Natural killer cell treated with Interleukin-12 subunit alpha and Interleukin-12 subunit beta and Interleukin-15 and Interleukin-18, amount 100 ng/mL, for 72 hours (primary cell): ENCODE measurements around the gene INHBE. TPM values are rescaled to one million over a fixed set of nuclear protein-coding genes. Genes with fewer than 3 reads are reported as not detected.
"Not testable (repeated sequence)": the region's sequence is repeated elsewhere in the genome, so short reads cannot be mapped to it uniquely, and the experiment has no call there.

Experiments used
- ATAC-seq, 2 donors: fragments of 150-1000 bp; cut with Tn5 transposase in 1 of 2; sonication (Bioruptor Pico), chemical (Tn5 transposase) in 1 of 2; 2 replicates each; pipeline ENCODE4 v1.10.0; 2021
- DNase-seq: peaks from one replicate; pipeline ENCODE4 v3.0.0; 2022; ENCODE audit warnings: low spot score
- H3K27ac Mint-ChIP-seq, 2 donors: 1 replicate in 1 of 2; 2 replicates in 1 of 2; pipeline ENCODE4 v1.8.0; 2022; ENCODE audit warnings: mixed read lengths in 2 of 2, mild to moderate bottlenecking in 1 of 2, moderate library complexity in 1 of 2
- H3K27me3 Mint-ChIP-seq, 2 donors: 1 replicate in 1 of 2; 2 replicates in 1 of 2; pipeline ENCODE4 v1.8.0; 2022; ENCODE audit warnings: mixed read lengths in 2 of 2
- H3K36me3 Mint-ChIP-seq: one replicate; pipeline ENCODE4 v1.8.0; 2022; ENCODE audit warnings: mixed read lengths
- H3K4me1 Mint-ChIP-seq, 2 donors: 1 replicate in 1 of 2; 2 replicates in 1 of 2; pipeline ENCODE4 v1.8.0; 2022; ENCODE audit warnings: low read depth in 2 of 2, mixed read lengths in 2 of 2, mild to moderate bottlenecking in 1 of 2
- H3K4me3 Mint-ChIP-seq: one replicate; pipeline ENCODE4 v1.8.0; 2022; ENCODE audit warnings: mixed read lengths
- H3K9me3 Mint-ChIP-seq: 2 replicates; pipeline ENCODE4 v1.8.0; 2022; ENCODE audit warnings: mixed read lengths
- total RNA-seq, 2 donors: library from RNA; stranded (reverse); gene quantifications; one replicate each; pipeline ENCODE4 v1.2.3, GENCODE V29; 2022

The INHBE gene
- under 1 TPM in 1 of 2 donors, not detected in 1; 0.45 TPM for total RNA-seq

DNA sequence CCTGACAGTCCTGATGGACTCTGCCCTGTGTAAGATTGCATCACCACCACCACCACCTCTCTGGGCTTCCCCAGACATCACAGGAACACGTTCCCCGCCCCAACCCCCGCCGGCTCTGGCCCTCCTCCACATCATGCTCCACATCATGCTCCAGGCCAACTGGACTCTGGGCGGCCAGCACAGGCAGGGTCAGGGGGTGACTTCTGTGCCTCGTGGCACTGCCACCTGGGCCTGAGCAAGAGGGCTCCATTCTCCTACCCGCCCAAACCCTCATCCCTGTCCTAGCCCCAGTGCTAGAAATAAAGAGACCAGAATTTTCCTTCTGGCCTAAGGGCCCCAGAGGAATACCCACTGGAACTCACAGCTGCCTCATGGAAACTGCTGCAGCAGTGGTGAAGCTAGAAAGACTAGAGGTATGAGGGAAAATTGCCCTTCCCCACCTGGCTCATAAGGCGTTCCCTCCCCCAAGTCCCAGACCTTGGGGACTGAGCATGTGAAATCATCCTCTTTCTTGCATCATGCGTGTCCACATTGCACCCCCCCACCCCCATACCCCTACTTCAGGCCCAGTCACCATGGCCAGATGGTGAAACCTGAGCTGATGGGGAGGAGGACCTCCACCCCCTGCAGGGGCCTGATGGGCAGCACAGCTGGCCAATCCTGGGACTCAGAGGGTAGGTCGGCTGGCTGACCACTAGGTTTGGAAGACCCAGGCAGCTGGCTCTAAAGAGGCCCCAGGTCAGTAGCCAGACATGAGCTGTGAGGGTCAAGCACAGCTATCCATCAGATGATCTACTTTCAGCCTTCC, at the start of gene INHBE:
INHBE (plus strand) TSS at position 742 of the 808 bp plus-strand sequence. CDS start 230 bp downstream, outside the sequence.
- Mint-ChIP-seq H3K4me3 (peak within 1 kb of the TSS; percentile 42), H3K27me3 (peaks cover 0 to 6% of the 10 kb centered on the region in 2 donors), H3K9me3 (no peaks in the 10 kb centered on the region), H3K4me1 (peaks cover 17 to 19% of the 10 kb centered on the region in 2 donors), H3K36me3 (no peaks in the 10 kb centered on the region), H3K27ac (peak within 1 kb of the TSS in 1 of 2 donors; percentile 14)
- ATAC-seq (no peak), DNase-seq (no peak)

GRCh38 chr12:57410534-57410933, 44.6 kb upstream of the INHBE start:
- Mint-ChIP-seq H3K4me1 (peaks cover 5 to 6% of the 10 kb centered on the region in 2 donors), H3K27ac (no peak overlapping the region), H3K9me3 (no peaks in the 10 kb centered on the region), H3K27me3 (no peaks in the 10 kb centered on the region), H3K36me3 (no peaks in the 10 kb centered on the region), H3K4me3 (no peak overlapping the region)
- DNase-seq (no peak), ATAC-seq (no peak)

- peaks cover 11 to 16% of the 10 kb centered on the region in 2 donors for H3K4me1 Mint-ChIP-seq
- not testable (repeated sequence) for H3K4me3 Mint-ChIP-seq, DNase-seq, H3K36me3 Mint-ChIP-seq, ATAC-seq, H3K27ac Mint-ChIP-seq, H3K27me3 Mint-ChIP-seq, H3K9me3 Mint-ChIP-seq
Measured at GRCh38 chr12:57414160-57414559, 40.9 kb upstream of the INHBE start.

GRCh38 chr12:57415088-57415487, 40.0 kb upstream of the INHBE start:
- H3K27me3 Mint-ChIP-seq, result no peaks in the 10 kb centered on the region
- H3K36me3 Mint-ChIP-seq, result no peaks in the 10 kb centered on the region
- peaks cover 16 to 22% of the 10 kb centered on the region in 2 donors for H3K4me1 Mint-ChIP-seq

GRCh38 chr12:57416039-57416996, 38.8 kb upstream of the INHBE start:
- DNase-seq, result no peak
- Mint-ChIP-seq H3K36me3 (no peaks in the 10 kb centered on the region), H3K27ac (no peak overlapping the region), H3K27me3 (no peaks in the 10 kb centered on the region), H3K4me1 (peaks cover 20 to 33% of the 10 kb centered on the region in 2 donors), H3K4me3 (no peak overlapping the region), H3K9me3 (no peaks in the 10 kb centered on the region)
- ATAC-seq, result no peak

More at GRCh38 chr12:57415088-57415487, 40.0 kb upstream of the INHBE start:
- Mint-ChIP-seq H3K27ac (no peak overlapping the region), H3K4me3 (no peak overlapping the region), H3K9me3 (no peaks in the 10 kb centered on the region)
- ATAC-seq, result no peak
- DNase-seq, result no peak

DNA sequence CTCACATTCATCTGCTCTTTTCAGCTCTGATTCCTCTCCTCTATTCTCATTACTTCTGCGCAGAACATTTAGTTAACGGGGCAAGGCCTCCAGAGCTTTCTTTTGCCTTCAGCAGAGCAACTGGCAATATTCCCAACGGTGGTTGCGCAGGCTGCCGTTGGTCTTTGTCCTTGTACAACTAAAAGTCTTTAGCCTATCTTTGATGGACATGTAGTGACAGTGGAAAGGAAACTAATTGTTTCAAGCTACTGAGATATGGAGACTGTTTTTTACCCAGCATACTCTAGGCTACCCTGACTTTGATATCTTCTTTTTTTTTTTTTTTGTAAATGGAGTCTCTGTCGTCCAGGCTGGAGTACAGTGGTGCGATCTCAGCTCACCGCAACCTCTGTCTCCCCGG, 36.9 kb upstream of the INHBE start:
- H3K27me3 Mint-ChIP-seq, result no peaks in the 10 kb centered on the region
- no peak overlapping the region for H3K4me3 Mint-ChIP-seq
- H3K27ac Mint-ChIP-seq, result no peak overlapping the region

GRCh38 chr12:57419495-57419894, 35.6 kb upstream of the INHBE start:
- H3K27me3 Mint-ChIP-seq, result no peaks in the 10 kb centered on the region

More for the DNA sequence above, 36.9 kb upstream of the INHBE start:
- H3K9me3 Mint-ChIP-seq, result no peaks in the 10 kb centered on the region
- no peak for DNase-seq
- no peaks in the 10 kb centered on the region for H3K36me3 Mint-ChIP-seq
- no peak for ATAC-seq
- H3K4me1 Mint-ChIP-seq, result peaks cover 23 to 33% of the 10 kb centered on the region in 2 donors

GRCh38 chr12:57420482-57420881, 34.6 kb upstream of the INHBE start:
- Mint-ChIP-seq H3K4me3 (no peak overlapping the region), H3K36me3 (no peaks in the 10 kb centered on the region), H3K27me3 (no peaks in the 10 kb centered on the region), H3K9me3 (no peaks in the 10 kb centered on the region), H3K27ac (peak overlapping the region in 1 of 2 donors; percentile 1), H3K4me1 (peaks cover 26 to 33% of the 10 kb centered on the region in 2 donors)
- ATAC-seq (no peak), DNase-seq (no peak)

More at GRCh38 chr12:57419495-57419894, 35.6 kb upstream of the INHBE start:
- H3K4me1 Mint-ChIP-seq, result peaks cover 26 to 36% of the 10 kb centered on the region in 2 donors
- ATAC-seq (no peak), DNase-seq (no peak)
- H3K36me3 Mint-ChIP-seq, result no peaks in the 10 kb centered on the region
- no peak overlapping the region for H3K4me3 Mint-ChIP-seq
- H3K27ac Mint-ChIP-seq, result no peak overlapping the region
- H3K9me3 Mint-ChIP-seq, result no peaks in the 10 kb centered on the region

GRCh38 chr12:57426948-57427347, 28.2 kb upstream of the INHBE start:
- H3K27ac Mint-ChIP-seq, result peak overlapping the region; percentile 6 to 46
- not testable (repeated sequence) for DNase-seq, H3K4me3 Mint-ChIP-seq, H3K36me3 Mint-ChIP-seq, H3K9me3 Mint-ChIP-seq, H3K27me3 Mint-ChIP-seq, ATAC-seq
- H3K4me1 Mint-ChIP-seq, result peaks cover 30 to 32% of the 10 kb centered on the region in 2 donors

DNA sequence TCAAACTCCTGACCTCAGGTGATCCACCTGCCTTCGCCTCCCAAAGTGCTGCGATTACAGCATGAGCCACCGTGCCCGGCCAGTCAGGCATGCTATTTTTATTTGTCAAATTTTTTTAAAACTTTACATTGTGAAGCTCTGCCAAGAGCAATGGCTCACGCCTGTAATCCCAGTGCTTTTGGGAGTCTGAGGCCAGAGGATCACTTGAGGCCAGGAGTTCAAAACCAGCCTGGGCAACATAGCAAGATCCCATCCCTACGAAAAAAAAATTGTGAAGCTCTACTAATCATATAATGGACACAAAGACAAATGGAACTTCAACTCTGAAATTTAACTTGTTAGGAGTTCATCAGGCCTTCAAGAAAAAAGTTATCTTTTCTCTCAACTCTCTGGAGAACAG, 26.1 kb upstream of the INHBE start:
- no peaks in the 10 kb centered on the region for H3K9me3 Mint-ChIP-seq
- no peak for ATAC-seq
- no peaks in the 10 kb centered on the region for H3K36me3 Mint-ChIP-seq
- peak overlapping the region; percentile 100 for H3K27ac Mint-ChIP-seq
- peak overlapping the region; percentile 95 for H3K4me3 Mint-ChIP-seq
- H3K4me1 Mint-ChIP-seq, result peaks cover 27 to 32% of the 10 kb centered on the region in 2 donors
- H3K27me3 Mint-ChIP-seq, result no peaks in the 10 kb centered on the region
- no peak for DNase-seq

GRCh38 chr12:57429473-57430111, 25.5 kb upstream of the INHBE start:
- ATAC-seq (no peak), DNase-seq (no peak)
- Mint-ChIP-seq H3K27ac (peak overlapping the region; percentile 100), H3K9me3 (no peaks in the 10 kb centered on the region), H3K27me3 (no peaks in the 10 kb centered on the region), H3K4me1 (peaks cover 27 to 31% of the 10 kb centered on the region in 2 donors), H3K4me3 (peak overlapping the region; percentile 95), H3K36me3 (no peaks in the 10 kb centered on the region)

DNA sequence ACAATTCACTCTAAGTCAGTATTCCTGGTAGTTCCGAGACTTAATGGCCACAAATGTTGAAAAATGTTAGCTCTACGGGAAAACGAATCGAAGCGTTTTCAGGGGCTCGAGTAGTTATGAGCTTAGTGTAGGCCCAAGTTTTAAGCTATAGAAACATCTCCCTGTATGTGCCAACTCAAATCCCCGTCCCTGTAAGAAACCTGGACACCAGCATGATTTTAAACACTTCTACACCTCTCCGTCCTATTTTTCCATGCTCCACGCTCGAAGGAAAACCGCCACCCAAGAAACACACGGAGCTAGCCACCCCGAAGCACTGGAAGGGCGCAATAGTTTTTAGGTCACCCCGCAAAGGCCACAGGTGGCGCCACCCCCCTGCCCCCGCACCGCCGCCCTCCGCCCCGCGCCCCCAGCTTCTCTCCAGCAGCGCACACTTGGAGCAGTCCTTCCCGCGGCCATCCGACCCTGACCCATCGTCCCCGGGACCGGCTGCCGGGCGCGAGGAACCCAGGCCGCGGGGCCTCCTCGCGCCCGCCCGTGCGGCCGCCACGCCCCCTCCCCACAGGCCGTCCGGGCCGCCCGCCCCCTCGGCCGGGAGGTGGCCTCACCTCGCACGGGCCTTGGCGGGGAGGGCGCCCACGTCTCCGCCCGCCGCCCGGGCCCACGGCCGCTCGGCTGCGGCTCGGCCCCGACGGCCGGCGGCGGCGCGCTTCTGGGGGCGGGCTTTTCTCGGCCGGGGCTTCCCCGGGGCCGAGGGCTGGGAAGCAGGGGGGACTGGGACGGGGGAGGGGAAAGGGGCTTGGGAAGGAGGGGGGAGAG, 24.8 kb upstream of the INHBE start:
- peak; percentile 86 for ATAC-seq
- Mint-ChIP-seq H3K4me1 (peaks cover 34 to 37% of the 10 kb centered on the region in 2 donors), H3K9me3 (no peaks in the 10 kb centered on the region), H3K4me3 (peak overlapping the region; percentile 95), H3K36me3 (no peaks in the 10 kb centered on the region), H3K27me3 (no peaks in the 10 kb centered on the region), H3K27ac (peak overlapping the region; percentile 100)
- peak; percentile 85 for DNase-seq
